ENCODE results near the gene RASAL1. TPM values are rescaled to one million over a fixed set of nuclear protein-coding genes. Genes with fewer than 3 reads are reported as not detected.

Gene RASAL1
- total RNA-seq (1 to 10 TPM in 4 of 7 donors, under 1 TPM in 1, not detected in 2; 0.36 to 5.1 (median 1.3) TPM), polyA plus RNA-seq (under 1 TPM; 0.05 to 0.42 TPM)
- long read RNA-seq, donor 1, partial matches to known transcripts, result 1 of 1 reads
- long read RNA-seq, donor 1, other reads (novel, unspliced or antisense), result 0 of 1 reads
- long read RNA-seq, donor 2, result 0 reads
- long read RNA-seq, donor 3, partial matches to known transcripts, result 1 of 4 reads
- long read RNA-seq, donor 3, other reads (novel, unspliced or antisense), result 3 of 4 reads

DNA sequence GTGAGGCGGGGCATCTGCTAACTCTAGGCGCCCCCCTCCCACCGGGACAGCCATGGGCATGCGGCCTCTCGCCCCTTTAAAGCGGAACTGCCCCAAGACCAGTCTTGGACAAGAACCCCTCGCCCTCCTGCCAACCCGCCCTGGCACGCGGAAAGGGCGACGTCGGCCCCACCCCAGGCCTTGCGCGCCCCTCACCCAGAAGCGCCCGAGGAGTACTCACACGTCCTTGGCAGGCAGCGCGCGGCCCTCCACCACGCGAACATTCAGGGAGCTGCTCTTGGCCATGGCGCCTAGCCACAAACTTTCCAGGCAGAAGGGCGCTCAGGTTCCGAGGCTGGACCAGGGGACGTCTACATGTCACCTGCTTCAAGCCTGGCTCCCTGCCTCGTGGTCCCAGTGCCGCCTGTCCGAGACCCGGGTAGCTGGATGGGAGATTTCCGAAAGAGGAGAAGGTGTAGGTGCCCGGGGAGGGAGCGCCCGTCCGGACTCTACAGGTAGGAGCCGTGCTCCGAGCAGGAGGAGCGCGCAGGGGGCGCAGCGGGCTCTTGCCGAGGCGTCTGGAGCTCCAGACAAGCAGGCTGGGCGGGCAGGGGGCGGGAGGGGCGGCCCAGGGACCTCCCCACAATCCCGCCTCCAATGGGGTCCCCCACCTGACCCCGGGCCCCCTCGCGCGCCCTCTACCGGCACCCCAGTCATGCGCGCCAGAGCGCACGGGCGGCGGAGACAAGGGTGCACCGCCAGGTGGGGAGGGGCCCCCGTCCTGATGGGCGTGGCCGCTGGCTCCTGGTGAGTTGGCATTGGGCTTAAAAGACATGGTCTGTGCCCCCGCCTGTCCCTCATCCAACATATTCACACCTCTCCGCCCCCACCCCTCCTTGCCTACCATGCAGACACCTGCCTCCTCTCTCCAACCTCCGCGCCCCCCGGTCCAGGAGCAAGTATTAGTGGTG lies at the start of gene RASAL1:
RASAL1 (minus strand) TSS at position 584 of the 950 bp plus-strand sequence; CDS start at position 285, 299 bp downstream.
- Histone ChIP-seq H3K36me3 (no peaks in the 10 kb centered on the region), H3K27me3 (no peaks in the 10 kb centered on the region), H3K27ac (no peak within 1 kb of the TSS), H3K9me3 (no peaks in the 10 kb centered on the region), H3K4me3 (no peak within 1 kb of the TSS), H3K4me1 (ENCODE audit: insufficient read depth) (no peaks in the 10 kb centered on the region)
- no peak for DNase-seq
- TF ChIP-seq POLR2A (IDR thresholded peaks at IDR 0.05) (no peak), EP300 (IDR thresholded peaks at IDR 0.05) (no peak), CTCF (IDR thresholded peaks at IDR 0.05) (no peak)
- 2 to 4% (median 3%) methylated on average over 54 to 68 of the region's 68 CpGs for WGBS, 3 donors
- intact Hi-C loops (cut with DNase I), result no loop called here

DNA sequence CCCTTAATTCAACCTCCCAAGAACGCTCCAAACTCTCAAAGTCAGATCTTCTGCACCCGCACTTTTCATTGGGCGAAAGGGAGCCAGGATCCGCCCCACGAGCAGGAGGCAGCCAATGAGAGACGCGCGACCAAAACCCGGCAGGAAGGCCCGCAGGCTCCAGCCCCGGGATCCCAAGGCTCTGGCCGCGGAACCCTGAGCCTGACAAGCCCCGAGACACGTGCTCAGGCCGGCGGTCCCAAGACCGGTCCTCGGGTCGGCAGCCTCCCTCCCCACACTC lies 49.3 kb upstream of the RASAL1 start:
- H3K4me1 ChIP-seq (ENCODE audit: insufficient read depth), result peaks cover 12% of the 10 kb centered on the region
- 0 to 1% (median 1%) methylated on average over 20 of the region's 20 CpGs for WGBS, 3 donors
- intact Hi-C loops (cut with DNase I), result loop anchor here in 1 of 4 donors (5.0 kb wide), 1 partner anchor 172 kb away; the partner anchor contains the start of gene PLBD2
- H3K4me3 ChIP-seq, result peak overlapping the region; percentile 82
- TF ChIP-seq EP300 (IDR thresholded peaks at IDR 0.05) (no peak), POLR2A (IDR thresholded peaks at IDR 0.05) (peak; percentile 30)
- H3K9me3 ChIP-seq, result no peaks in the 10 kb centered on the region
- H3K36me3 ChIP-seq, result no peaks in the 10 kb centered on the region
- H3K27me3 ChIP-seq, result no peaks in the 10 kb centered on the region
- peak; percentile 86 to 93 (median 90) for DNase-seq
- peak overlapping the region; percentile 74 to 97 for H3K27ac ChIP-seq

DNA sequence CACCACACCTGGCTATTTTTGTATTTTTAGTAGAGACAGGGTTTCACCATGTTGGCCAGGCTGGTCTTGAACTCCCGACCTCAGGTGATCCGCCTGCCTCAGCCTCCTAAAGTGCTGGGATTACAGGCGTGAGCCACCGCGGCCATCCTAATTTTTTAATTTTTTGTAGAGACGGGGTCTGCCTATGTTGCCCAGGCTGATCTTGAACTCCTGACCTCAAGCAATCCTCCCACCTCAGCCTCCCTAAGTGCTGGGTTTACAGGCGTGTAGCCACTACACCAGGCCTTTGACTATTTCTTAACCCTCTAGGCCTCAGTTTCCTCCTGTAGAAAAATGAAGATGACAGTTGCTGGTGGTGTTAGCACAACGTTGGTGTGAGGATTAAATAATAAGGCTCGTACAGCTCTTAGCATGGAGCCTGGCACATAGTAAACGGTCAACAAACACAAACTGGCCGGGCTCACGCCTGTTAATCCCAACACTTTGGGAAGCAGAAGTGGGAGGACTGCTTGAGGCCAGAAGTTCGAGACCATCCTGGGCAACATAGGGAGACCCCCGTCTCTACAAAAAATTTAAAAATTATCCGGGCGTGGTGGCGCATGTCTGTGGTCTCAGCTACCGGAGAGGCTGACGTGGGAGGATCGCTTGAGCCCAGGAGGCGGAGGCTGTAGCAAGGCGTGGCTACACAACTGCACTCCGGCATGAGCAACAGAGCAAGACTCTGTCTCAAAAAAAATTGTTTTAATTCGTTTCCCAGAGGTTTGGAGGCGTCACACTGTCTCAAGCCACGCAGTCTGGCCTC lies 48.7 kb upstream of the RASAL1 start:
- H3K27ac ChIP-seq, result peak overlapping the region in 1 of 2 donors; percentile 97
- no peaks in the 10 kb centered on the region for H3K27me3 ChIP-seq
- no peaks in the 10 kb centered on the region for H3K9me3 ChIP-seq
- peak in 1 of 5 donors; percentile 54 for DNase-seq
- no peak for TF ChIP-seq CTCF (IDR thresholded peaks at IDR 0.05)
- no peak for TF ChIP-seq POLR2A (IDR thresholded peaks at IDR 0.05)
- TF ChIP-seq EP300 (IDR thresholded peaks at IDR 0.05), result no peak
- intact Hi-C loops (cut with DNase I), result no loop called here
- H3K4me1 ChIP-seq (ENCODE audit: insufficient read depth), result peaks cover 12% of the 10 kb centered on the region
- H3K36me3 ChIP-seq, result no peaks in the 10 kb centered on the region
- peak overlapping the region; percentile 82 for H3K4me3 ChIP-seq
- WGBS, 3 donors, result 15 to 20% (median 16%) methylated on average over 26 of the region's 26 CpGs

- no peak overlapping the region for H3K4me3 ChIP-seq
- H3K36me3 ChIP-seq, result no peaks in the 10 kb centered on the region
- 92 to 95% (median 93%) methylated on average over 11 of the region's 11 CpGs for WGBS, 3 donors
- H3K27ac ChIP-seq, result no peak overlapping the region
- no peak for DNase-seq
- H3K9me3 ChIP-seq, result no peaks in the 10 kb centered on the region
- H3K4me1 ChIP-seq (ENCODE audit: insufficient read depth), result peaks cover 12% of the 10 kb centered on the region
- intact Hi-C loops (cut with DNase I), result no loop called here
- TF ChIP-seq POLR2A (IDR thresholded peaks at IDR 0.05), result no peak
- TF ChIP-seq CTCF (IDR thresholded peaks at IDR 0.05), result no peak
- TF ChIP-seq EP300 (IDR thresholded peaks at IDR 0.05), result no peak
- no peaks in the 10 kb centered on the region for H3K27me3 ChIP-seq
These were observed 47.5 kb upstream of the RASAL1 start for GRCh38 chr12:113183030-113183589.
